ENCODE results near the gene ZFP36L1. TPM values are rescaled to one million over a fixed set of nuclear protein-coding genes. Genes with fewer than 3 reads are reported as not detected.

The ZFP36L1 gene
- total and polyA plus RNA-seq, 2 of the 13 experiments (the other 11 are each of a cell fraction or from before 2014, with no cell fraction given): 7.4 to 10.2 TPM

- H3K4me3 ChIP-seq (replicated peaks in 1 of 3; ENCODE audit: insufficient read depth in 1 of 3, low read depth in 2 of 3, low read length in 3 of 3): no peak overlapping the region
- no peaks in the 10 kb centered on the region for H3K79me2 ChIP-seq (ENCODE audit: insufficient read depth, low read length)
- WGBS (ENCODE audit: low lambda C conversion rate): 88% methylated on average over 4 of the region's 4 CpGs
- TF ChIP-seq HOXA5 (CRISPR knock-in tag; IDR thresholded peaks at IDR 0.05): no peak
- TF ChIP-seq HNF4G (IDR thresholded peaks at IDR 0.05; ENCODE audit: borderline replicate concordance, low read depth, low read length): no peak
- no peak for TF ChIP-seq HNF4G (CRISPR knock-in tag; IDR thresholded peaks at IDR 0.05; ENCODE audit: borderline replicate concordance, low read depth)
- TF ChIP-seq ZNF292 (CRISPR knock-in tag; IDR thresholded peaks at IDR 0.05; ENCODE audit: borderline replicate concordance, low read depth): no peak
- TF ChIP-seq ZBTB33 (CRISPR knock-in tag; IDR thresholded peaks at IDR 0.05): no peak
- TF ChIP-seq ZNF17 (CRISPR knock-in tag; IDR thresholded peaks at IDR 0.05): no peak
- TF ChIP-seq, protein P1, sequence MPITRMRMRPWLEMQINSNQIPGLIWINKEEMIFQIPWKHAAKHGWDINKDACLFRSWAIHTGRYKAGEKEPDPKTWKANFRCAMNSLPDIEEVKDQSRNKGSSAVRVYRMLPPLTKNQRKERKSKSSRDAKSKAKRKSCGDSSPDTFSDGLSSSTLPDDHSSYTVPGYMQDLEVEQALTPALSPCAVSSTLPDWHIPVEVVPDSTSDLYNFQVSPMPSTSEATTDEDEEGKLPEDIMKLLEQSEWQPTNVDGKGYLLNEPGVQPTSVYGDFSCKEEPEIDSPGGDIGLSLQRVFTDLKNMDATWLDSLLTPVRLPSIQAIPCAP (CRISPR knock-in tag; IDR thresholded peaks at IDR 0.05; ENCODE audit: low read depth): no peak
- no peak overlapping the region for H3K9ac ChIP-seq (ENCODE audit: insufficient read depth, low read depth, low read length)
- in situ Hi-C loops (cut with HindIII; ENCODE audit: extremely low pct_ligation_motif_present, low pct_unique_long_range_greater_than_20kb) (no loop called here), intact Hi-C loops (cut with micrococcal nuclease; ENCODE audit: unreplicated experiment) (loop anchor here (2.0 kb wide), 1 partner anchor 31 kb away; no protein-coding TSS in a partner anchor)
- BruUV-seq (replicated peaks): no TSS peak
- no peaks in the 10 kb centered on the region for H4K20me1 ChIP-seq (ENCODE audit: insufficient read depth, low read length)
- ChIA-PET POLR2A (interaction anchor here (1.9 to 2.8 kb wide), 2 partner anchors 26 to 38 kb away, joined by 6 to 15 read pairs; no protein-coding TSS in a partner anchor), CTCF (ENCODE audit: low intra/inter-chr PET ratio, low total read pairs) (no interaction called here)
- no peak for FAIRE-seq
- H3K4me1 ChIP-seq (ENCODE audit: insufficient read depth, low read length): peaks cover 91% of the 10 kb centered on the region
- H3K36me3 ChIP-seq (replicated peaks in 1 of 2; ENCODE audit: control insufficient read depth in 1 of 2, insufficient read depth in 2 of 2, low read length in 2 of 2): no peaks in the 10 kb centered on the region
- H2AFZ ChIP-seq (ENCODE audit: low read length): no peak overlapping the region
- no peaks in the 10 kb centered on the region for H3K27me3 ChIP-seq (ENCODE audit: control insufficient read depth in 1 of 2, insufficient read depth in 2 of 2, low read length in 2 of 2)
- no peak overlapping the region for H3K27ac ChIP-seq (ENCODE audit: extremely low read length, insufficient read depth, low read length)
- no peaks in the 10 kb centered on the region for H3K9me3 ChIP-seq (ENCODE audit: low read length)
- DNase-seq (ENCODE audit: low spot score): no peak
- no peak overlapping the region for H3K4me2 ChIP-seq (ENCODE audit: low read depth, low read length)
- no peak for ATAC-seq
Observed at GRCh38 chr14:68753690-68754089, 39.2 kb downstream of the ZFP36L1 start.

Measured in HepG2 (cell line).